ENCODE measurements around the gene TENT5C. TPM values are rescaled to one million over a fixed set of nuclear protein-coding genes. Genes with fewer than 3 reads are reported as not detected.

Gene TENT5C
- total and polyA plus RNA-seq, 3 experiments from 2014 or later, result 3.7 to 12.6 (median 4.1) TPM

DNA sequence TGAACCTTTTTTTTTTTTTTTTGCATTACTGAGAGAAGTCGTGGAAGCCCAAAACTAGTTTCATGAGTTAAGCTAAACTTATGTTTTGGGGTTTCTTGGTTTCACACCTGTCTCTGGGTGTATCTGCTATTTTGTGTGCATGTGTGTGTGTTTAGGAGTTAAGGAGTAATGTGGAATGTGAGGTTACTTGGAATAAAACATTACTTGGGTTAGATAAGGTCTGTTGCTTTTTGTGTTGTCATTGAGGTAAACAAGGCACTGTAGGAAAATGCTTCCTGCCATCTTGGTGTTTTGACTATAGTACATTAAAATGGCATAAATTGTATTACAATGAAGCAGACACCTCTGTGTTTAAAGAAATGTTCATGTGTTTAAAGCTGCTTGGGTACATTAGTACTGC lies 2.9 kb downstream of the TENT5C start:
- DNase-seq, result no peak
- Mint-ChIP-seq H3K9me3 (no peaks in the 10 kb centered on the region), H3K27me3 (peaks cover 0 to 7% of the 10 kb centered on the region in 2 donors), H3K36me3 (peaks cover 10 to 70% (median 21%) of the 10 kb centered on the region in 3 donors), H3K4me3 (peak overlapping the region; percentile 67 to 99 (median 91)), H3K4me1 (peaks cover 67 to 79% (median 75%) of the 10 kb centered on the region in 3 donors), H3K27ac (peak overlapping the region in 7 of 8 donors; percentile 66 to 99 (median 96))
- no peaks in the 10 kb centered on the region for H3K36me3 ChIP-seq (ENCODE audit: insufficient read depth, low read length)
- H3K9me3 ChIP-seq (ENCODE audit: low read length), result no peaks in the 10 kb centered on the region
- no peak overlapping the region for H3K27ac ChIP-seq (ENCODE audit: low read depth, low read length)
- ChIA-PET POLR2A (interaction anchor here (0.6 to 1.3 kb wide), 6 partner anchors 35 to 1287 kb away, joined by 3 to 5 read pairs (median 4); no protein-coding TSS in a partner anchor), CTCF (interaction anchor here (1.0 to 3.9 kb wide), 6 partner anchors 19 to 150 kb away, joined by 3 to 26 read pairs (median 10); no protein-coding TSS in a partner anchor)
- no peaks in the 10 kb centered on the region for H3K27me3 ChIP-seq (ENCODE audit: insufficient read depth, low read length, poor library complexity, severe bottlenecking)
- H3K4me1 ChIP-seq (ENCODE audit: insufficient read depth, low read length), result peaks cover 53% of the 10 kb centered on the region
- no peak overlapping the region for H3K4me3 ChIP-seq (ENCODE audit: low read length)

DNA sequence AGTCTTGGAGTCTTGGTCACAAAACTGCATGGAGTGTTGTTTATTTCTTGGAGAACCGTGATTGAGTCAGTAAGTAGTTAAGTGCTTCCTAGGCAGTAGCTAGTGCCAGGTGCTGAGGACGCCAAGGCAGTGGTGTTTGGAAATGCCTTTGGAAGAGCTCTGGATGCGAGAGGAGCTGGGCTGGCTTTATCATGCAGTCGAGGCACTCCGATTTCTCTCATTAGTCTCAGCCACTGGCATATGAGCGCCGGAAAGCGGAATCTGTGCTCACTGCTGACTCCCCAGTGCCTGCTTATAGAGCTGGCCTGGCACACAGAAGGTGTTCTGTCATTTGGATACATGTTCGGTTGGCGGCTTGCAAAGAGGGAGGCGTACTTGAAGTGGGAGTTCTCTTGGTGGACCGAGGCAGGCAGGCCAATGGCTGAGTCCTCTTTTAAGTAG lies 3.6 kb downstream of the TENT5C start:
- H3K4me1 Mint-ChIP-seq, result peaks cover 74 to 85% (median 81%) of the 10 kb centered on the region in 3 donors
- Histone ChIP-seq H3K9me3 (ENCODE audit: low read length) (no peaks in the 10 kb centered on the region), H3K27me3 (ENCODE audit: insufficient read depth, low read length, poor library complexity, severe bottlenecking) (no peaks in the 10 kb centered on the region), H3K4me1 (ENCODE audit: insufficient read depth, low read length) (peaks cover 60% of the 10 kb centered on the region), H3K4me3 (ENCODE audit: low read length) (no peak overlapping the region), H3K27ac (ENCODE audit: low read depth, low read length) (no peak overlapping the region), H3K36me3 (ENCODE audit: insufficient read depth, low read length) (no peaks in the 10 kb centered on the region)
- ChIA-PET POLR2A (interaction anchor here (1.3 kb wide), 1 partner anchor 50 kb away, joined by 4 read pairs; no protein-coding TSS in a partner anchor), CTCF (interaction anchor here (1.0 to 3.9 kb wide), 4 partner anchors 20 to 149 kb away, joined by 3 to 21 read pairs (median 4); no protein-coding TSS in a partner anchor)
- peak overlapping the region in 4 of 8 donors; percentile 19 to 96 (median 64) for H3K27ac Mint-ChIP-seq
- no peaks in the 10 kb centered on the region for H3K9me3 Mint-ChIP-seq
- H3K36me3 Mint-ChIP-seq, result peaks cover 10 to 77% (median 26%) of the 10 kb centered on the region in 3 donors
- H3K27me3 Mint-ChIP-seq, result peaks cover 0 to 7% of the 10 kb centered on the region in 2 donors
- peak overlapping the region in 6 of 7 donors; percentile 61 to 99 (median 85) for H3K4me3 Mint-ChIP-seq
- DNase-seq, result no peak

DNA sequence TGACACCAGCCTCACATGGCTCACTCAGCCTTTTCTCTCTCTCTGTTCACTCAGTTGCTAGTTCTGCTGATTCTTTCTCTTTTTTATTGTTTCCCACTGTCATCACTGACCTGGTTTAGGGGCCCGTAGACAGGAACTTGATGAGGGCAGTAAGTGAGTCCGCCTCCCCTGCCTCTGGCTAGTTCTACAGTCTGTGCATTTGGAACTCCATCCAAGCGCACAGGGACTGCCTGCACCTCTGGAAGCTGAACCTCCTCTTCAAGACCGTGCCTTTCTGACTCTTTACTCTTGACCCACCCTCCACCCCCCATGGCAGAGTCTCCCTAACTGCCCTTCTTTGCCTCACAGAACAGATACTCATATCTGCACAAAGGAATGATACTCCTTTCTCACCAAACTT lies 4.2 kb downstream of the TENT5C start:
- Mint-ChIP-seq H3K4me3 (peak overlapping the region; percentile 15 to 99 (median 45)), H3K36me3 (peaks cover 10 to 81% (median 29%) of the 10 kb centered on the region in 3 donors), H3K27ac (peak overlapping the region in 5 of 8 donors; percentile 8 to 56 (median 17)), H3K27me3 (peaks cover 0 to 7% of the 10 kb centered on the region in 2 donors), H3K9me3 (no peaks in the 10 kb centered on the region), H3K4me1 (peaks cover 74 to 85% (median 81%) of the 10 kb centered on the region in 3 donors)
- no peak overlapping the region for H3K27ac ChIP-seq (ENCODE audit: low read depth, low read length)
- H3K9me3 ChIP-seq (ENCODE audit: low read length), result no peaks in the 10 kb centered on the region
- peaks cover 60% of the 10 kb centered on the region for H3K4me1 ChIP-seq (ENCODE audit: insufficient read depth, low read length)
- CTCF ChIA-PET, result interaction anchor here (1.1 kb wide), 1 partner anchor 46 kb away, joined by 4 read pairs; no protein-coding TSS in a partner anchor
- H3K27me3 ChIP-seq (ENCODE audit: insufficient read depth, low read length, poor library complexity, severe bottlenecking), result no peaks in the 10 kb centered on the region
- no peak for DNase-seq
- POLR2A ChIA-PET, result interaction anchor here (1.3 kb wide), 1 partner anchor 50 kb away, joined by 4 read pairs; no protein-coding TSS in a partner anchor
- no peak overlapping the region for H3K4me3 ChIP-seq (ENCODE audit: low read length)
- H3K36me3 ChIP-seq (ENCODE audit: insufficient read depth, low read length), result no peaks in the 10 kb centered on the region

DNA sequence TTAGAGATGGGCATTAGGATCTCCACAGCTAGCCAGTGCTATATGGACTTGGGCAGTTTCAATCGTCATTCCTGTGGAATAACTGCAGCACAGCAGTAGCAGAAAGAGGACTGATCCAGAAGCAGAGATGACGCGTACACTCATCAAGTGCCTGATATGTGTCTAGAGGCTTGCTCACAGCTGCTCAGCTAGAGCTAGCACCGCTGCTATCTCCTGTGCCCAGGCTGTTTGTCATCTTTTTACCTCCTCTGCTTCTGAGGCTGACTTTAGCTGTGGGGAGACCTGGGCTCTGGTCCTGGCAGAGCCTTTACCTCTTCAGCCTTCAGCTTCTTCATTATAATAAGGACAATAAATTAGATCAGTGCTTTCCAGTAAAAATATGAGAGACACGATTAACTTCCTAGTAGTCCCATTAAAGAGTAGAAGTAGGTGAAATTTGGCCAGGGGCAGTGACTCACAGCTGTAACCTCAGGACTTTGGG lies 5.3 kb downstream of the TENT5C start:
- Histone ChIP-seq H3K4me3 (ENCODE audit: low read length) (no peak overlapping the region), H3K27ac (ENCODE audit: low read depth, low read length) (no peak overlapping the region), H3K4me1 (ENCODE audit: insufficient read depth, low read length) (peaks cover 69% of the 10 kb centered on the region), H3K27me3 (ENCODE audit: insufficient read depth, low read length, poor library complexity, severe bottlenecking) (no peaks in the 10 kb centered on the region), H3K9me3 (ENCODE audit: low read length) (no peaks in the 10 kb centered on the region), H3K36me3 (ENCODE audit: insufficient read depth, low read length) (no peaks in the 10 kb centered on the region)
- Mint-ChIP-seq H3K36me3 (peaks cover 11 to 81% (median 30%) of the 10 kb centered on the region in 3 donors), H3K9me3 (no peaks in the 10 kb centered on the region), H3K27ac (peak overlapping the region in 3 of 8 donors; percentile 8 to 52 (median 43)), H3K4me1 (peaks cover 82 to 94% (median 86%) of the 10 kb centered on the region in 3 donors), H3K27me3 (peaks cover 0 to 4% of the 10 kb centered on the region in 2 donors), H3K4me3 (peak overlapping the region in 3 of 7 donors; percentile 15 to 67 (median 30))
- ChIA-PET POLR2A (interaction anchor here (1.3 kb wide), 1 partner anchor 53 kb away, joined by 4 read pairs; no protein-coding TSS in a partner anchor), CTCF (interaction anchor here (0.7 to 0.9 kb wide), 2 partner anchors 42 to 77 kb away, joined by 3 read pairs; no protein-coding TSS in a partner anchor)
- no peak for DNase-seq

DNA sequence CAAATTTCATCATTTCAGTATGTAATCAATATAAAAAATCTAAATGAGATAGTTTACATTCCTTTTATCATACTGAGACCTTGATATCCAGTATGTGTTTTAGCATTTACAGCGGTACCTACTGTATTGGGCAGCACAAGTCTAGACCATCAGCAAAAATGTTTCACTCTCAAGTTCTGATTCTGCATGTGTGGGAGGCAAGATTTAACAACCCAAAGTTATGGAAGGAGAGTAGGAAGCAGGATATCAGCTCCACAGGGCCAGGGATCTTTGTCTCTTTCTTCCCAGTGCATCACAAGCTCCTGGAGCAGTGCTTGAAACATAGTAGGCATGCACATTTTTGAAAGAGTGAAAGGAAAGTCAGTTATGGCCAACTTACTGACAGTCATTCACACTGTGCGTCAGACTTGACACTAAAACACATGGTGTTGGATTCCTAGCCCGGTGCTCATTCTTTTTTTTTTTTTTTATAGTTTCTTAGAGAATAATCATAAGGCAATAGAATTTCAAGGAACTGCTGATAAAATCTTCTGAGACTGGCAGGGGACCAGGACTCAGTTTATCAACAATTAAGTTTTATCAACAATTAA lies 6.1 kb downstream of the TENT5C start:
- POLR2A ChIA-PET, result interaction anchor here (0.6 to 1.3 kb wide), 2 partner anchors 52 to 57 kb away, joined by 4 to 10 read pairs; no protein-coding TSS in a partner anchor

DNA sequence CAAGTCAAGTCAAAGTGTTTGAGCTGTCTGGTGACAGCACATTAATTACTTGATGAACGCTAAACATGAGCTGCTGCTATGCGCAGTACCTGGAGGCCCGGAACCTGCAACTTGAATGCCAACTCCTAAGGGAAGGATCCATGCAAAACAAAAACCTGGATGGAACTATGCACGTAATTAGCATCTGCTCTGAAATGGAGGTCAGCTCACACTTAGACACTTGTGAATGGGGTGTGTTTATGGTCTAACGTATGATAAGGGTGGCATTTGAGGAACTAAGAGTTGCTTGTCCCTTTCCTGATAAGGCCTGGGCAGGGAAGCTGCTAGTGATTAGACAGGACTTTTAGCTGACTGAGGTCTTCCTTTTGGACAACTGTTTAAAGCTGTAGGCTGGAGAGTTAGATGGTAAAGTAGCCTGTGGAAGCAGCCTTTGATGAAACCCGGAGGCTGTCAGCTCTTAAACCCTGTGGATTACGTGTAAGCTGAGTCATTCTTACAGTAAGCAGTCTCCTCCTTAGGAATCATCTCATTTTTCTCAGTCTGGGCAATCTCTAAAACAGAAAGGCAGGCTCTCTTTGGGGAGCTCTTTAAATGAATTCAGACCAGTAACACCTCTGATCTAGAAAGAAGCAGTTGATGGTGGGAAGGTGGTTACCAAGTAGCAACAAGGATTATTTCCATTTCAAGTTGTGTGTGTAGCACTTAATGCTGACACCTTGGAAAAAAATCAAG lies 6.8 kb downstream of the TENT5C start:
- ChIA-PET POLR2A (interaction anchor here (1.3 kb wide), 1 partner anchor 52 kb away, joined by 4 read pairs; no protein-coding TSS in a partner anchor), CTCF (interaction anchor here (0.7 kb wide), 2 partner anchors 42 to 61 kb away, joined by 3 read pairs; no protein-coding TSS in a partner anchor)
- Mint-ChIP-seq H3K36me3 (peaks cover 13 to 80% (median 34%) of the 10 kb centered on the region in 3 donors), H3K4me3 (peak overlapping the region in 3 of 7 donors; percentile 27 to 37 (median 29)), H3K4me1 (peaks cover 85 to 98% (median 97%) of the 10 kb centered on the region in 3 donors), H3K9me3 (no peaks in the 10 kb centered on the region), H3K27me3 (no peaks in the 10 kb centered on the region), H3K27ac (peak overlapping the region in 3 of 8 donors; percentile 21 to 54 (median 33))
- Histone ChIP-seq H3K9me3 (ENCODE audit: low read length) (no peaks in the 10 kb centered on the region), H3K27me3 (ENCODE audit: insufficient read depth, low read length, poor library complexity, severe bottlenecking) (no peaks in the 10 kb centered on the region), H3K27ac (ENCODE audit: low read depth, low read length) (peak overlapping the region; percentile 11), H3K4me3 (ENCODE audit: low read length) (no peak overlapping the region), H3K4me1 (ENCODE audit: insufficient read depth, low read length) (peaks cover 73% of the 10 kb centered on the region), H3K36me3 (ENCODE audit: insufficient read depth, low read length) (no peaks in the 10 kb centered on the region)
- DNase-seq, result no peak

More for the DNA sequence above, 6.1 kb downstream of the TENT5C start:
- Mint-ChIP-seq H3K36me3 (peaks cover 13 to 82% (median 34%) of the 10 kb centered on the region in 3 donors), H3K4me3 (peak overlapping the region in 2 of 7 donors; percentile 21 to 22), H3K27ac (peak overlapping the region in 2 of 8 donors; percentile 46 to 70), H3K9me3 (no peaks in the 10 kb centered on the region), H3K4me1 (peaks cover 86 to 98% (median 95%) of the 10 kb centered on the region in 3 donors), H3K27me3 (no peaks in the 10 kb centered on the region)
- Histone ChIP-seq H3K4me1 (ENCODE audit: insufficient read depth, low read length) (peaks cover 77% of the 10 kb centered on the region), H3K9me3 (ENCODE audit: low read length) (no peaks in the 10 kb centered on the region), H3K27ac (ENCODE audit: low read depth, low read length) (no peak overlapping the region), H3K36me3 (ENCODE audit: insufficient read depth, low read length) (no peaks in the 10 kb centered on the region), H3K4me3 (ENCODE audit: low read length) (no peak overlapping the region), H3K27me3 (ENCODE audit: insufficient read depth, low read length, poor library complexity, severe bottlenecking) (no peaks in the 10 kb centered on the region)
- CTCF ChIA-PET, result interaction anchor here (0.7 to 0.9 kb wide), 2 partner anchors 43 to 77 kb away, joined by 3 read pairs; no protein-coding TSS in a partner anchor
- no peak for DNase-seq

DNA sequence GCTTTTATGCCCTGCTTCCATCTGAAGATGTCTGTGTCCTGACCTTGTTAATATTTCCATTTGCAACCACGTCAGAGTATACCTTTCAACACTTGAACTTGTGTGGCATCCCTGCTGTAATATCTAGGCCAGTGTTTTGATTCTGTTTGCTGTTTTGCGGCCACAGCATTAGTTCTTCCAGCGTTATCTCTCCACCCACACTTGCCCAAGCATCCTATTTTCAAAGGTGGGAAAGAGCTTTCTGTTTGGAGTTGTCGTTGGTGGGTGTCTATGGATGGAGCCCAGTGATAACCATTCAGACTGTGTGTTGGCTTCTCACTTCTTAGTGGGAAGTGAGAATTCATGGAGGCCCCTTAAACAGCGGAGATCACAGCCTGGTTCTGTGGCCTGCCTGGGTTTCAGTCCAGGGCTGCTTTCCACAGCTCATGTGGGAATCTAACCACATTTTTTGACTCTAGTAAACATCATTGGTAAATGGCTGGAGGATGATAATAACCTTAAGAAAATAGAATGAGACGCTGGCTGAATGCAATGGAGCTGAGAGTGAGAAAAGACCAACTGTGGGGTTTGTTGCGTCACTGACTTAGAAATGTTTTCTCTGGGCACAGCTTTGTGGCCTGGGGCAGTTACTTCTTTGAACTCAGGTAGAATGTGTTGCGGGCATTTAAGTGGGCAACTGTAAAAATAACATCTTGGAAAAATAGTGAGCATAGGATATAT lies 7.6 kb downstream of the TENT5C start:
- Mint-ChIP-seq H3K36me3 (peaks cover 13 to 79% (median 34%) of the 10 kb centered on the region in 3 donors), H3K4me3 (peak overlapping the region in 6 of 7 donors; percentile 17 to 54 (median 32)), H3K27ac (peak overlapping the region in 3 of 8 donors; percentile 21 to 54 (median 33)), H3K27me3 (no peaks in the 10 kb centered on the region), H3K4me1 (peaks cover 86 to 98% (median 97%) of the 10 kb centered on the region in 3 donors), H3K9me3 (no peaks in the 10 kb centered on the region)
- Histone ChIP-seq H3K9me3 (ENCODE audit: low read length) (no peaks in the 10 kb centered on the region), H3K36me3 (ENCODE audit: insufficient read depth, low read length) (no peaks in the 10 kb centered on the region), H3K27ac (ENCODE audit: low read depth, low read length) (peak overlapping the region; percentile 60), H3K4me1 (ENCODE audit: insufficient read depth, low read length) (peaks cover 65% of the 10 kb centered on the region), H3K4me3 (ENCODE audit: low read length) (no peak overlapping the region), H3K27me3 (ENCODE audit: insufficient read depth, low read length, poor library complexity, severe bottlenecking) (no peaks in the 10 kb centered on the region)
- CTCF ChIA-PET, result no interaction called here
- POLR2A ChIA-PET, result interaction anchor here (0.7 kb wide), 1 partner anchor 45 kb away, joined by 3 read pairs; no protein-coding TSS in a partner anchor
- DNase-seq, result no peak

Measured in CD8-positive, alpha-beta memory T cell (primary cell).